ENCODE results near the gene MRTFA.

The MRTFA gene

DNA sequence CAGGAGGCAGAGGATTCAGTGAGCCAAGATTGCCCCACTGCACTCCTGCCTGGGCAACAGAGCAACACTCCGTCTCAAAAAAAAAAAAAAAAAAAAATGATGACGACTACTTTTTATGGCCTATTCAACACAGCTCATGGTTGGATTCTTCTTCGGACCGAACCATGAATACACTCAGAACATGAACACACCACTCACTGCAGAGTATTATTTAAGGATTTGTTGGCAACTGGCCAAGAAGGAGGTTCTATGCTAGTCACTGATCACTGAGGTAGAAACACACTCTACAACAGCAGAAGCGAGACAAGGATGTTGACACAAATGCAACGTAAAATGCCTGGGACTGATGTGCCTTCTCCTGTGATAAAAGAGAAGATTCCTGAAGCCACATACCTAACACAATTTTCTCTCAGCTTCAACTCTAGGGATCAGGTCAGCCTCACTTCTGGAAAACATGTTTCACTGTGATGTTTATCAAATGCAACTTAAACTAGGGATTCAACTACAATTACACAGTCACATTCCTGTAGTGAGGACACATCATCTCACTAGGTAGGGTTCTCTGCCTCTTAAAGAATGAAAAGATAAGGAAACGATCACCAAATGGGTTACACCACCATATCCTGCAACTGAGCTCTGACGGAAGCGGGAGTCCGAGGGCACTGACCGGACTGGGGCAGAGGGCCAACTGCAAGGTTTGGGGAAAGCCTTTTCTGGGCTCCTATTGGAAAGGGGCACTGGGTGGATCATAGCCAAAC lies 183.6 kb downstream of the MRTFA start:
- ChIA-PET POLR2A (no interaction called here), CTCF (interaction anchor here (1.6 to 3.7 kb wide), 4 partner anchors 10 to 36 kb away, joined by 5 to 24 read pairs (median 7); no protein-coding TSS in a partner anchor)
- DNase-seq (ENCODE audit: extremely low spot score) = no peak
- TF ChIP-seq, protein P1, sequence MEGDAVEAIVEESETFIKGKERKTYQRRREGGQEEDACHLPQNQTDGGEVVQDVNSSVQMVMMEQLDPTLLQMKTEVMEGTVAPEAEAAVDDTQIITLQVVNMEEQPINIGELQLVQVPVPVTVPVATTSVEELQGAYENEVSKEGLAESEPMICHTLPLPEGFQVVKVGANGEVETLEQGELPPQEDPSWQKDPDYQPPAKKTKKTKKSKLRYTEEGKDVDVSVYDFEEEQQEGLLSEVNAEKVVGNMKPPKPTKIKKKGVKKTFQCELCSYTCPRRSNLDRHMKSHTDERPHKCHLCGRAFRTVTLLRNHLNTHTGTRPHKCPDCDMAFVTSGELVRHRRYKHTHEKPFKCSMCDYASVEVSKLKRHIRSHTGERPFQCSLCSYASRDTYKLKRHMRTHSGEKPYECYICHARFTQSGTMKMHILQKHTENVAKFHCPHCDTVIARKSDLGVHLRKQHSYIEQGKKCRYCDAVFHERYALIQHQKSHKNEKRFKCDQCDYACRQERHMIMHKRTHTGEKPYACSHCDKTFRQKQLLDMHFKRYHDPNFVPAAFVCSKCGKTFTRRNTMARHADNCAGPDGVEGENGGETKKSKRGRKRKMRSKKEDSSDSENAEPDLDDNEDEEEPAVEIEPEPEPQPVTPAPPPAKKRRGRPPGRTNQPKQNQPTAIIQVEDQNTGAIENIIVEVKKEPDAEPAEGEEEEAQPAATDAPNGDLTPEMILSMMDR (IDR thresholded peaks at IDR 0.05; ENCODE audit: control extremely low read depth, extremely low read depth, low read depth, missing control alignments) = no peak

DNA sequence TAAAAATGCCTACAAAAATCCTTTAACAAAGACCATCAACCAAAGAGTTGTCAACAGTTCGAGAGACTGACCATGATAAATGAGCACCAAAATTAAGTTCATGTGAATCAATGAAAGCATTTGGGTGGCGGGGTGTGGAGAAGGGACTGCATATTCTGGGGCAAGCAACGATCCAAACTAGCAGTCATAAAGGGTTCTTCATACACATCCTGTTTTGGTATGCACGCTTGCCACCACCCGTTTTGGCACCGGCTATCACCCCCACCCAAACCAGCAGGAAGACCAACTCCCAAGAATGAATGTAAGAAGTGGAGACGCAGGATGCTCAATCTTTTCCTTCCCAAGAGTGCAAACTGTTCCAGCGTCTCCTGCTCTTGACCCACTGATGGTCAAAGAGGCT lies 185.3 kb downstream of the MRTFA start:
- ChIA-PET CTCF (interaction anchor here (0.7 to 3.7 kb wide), 4 partner anchors 9 to 37 kb away, joined by 5 to 24 read pairs (median 6); no protein-coding TSS in a partner anchor), POLR2A (no interaction called here)
- TF ChIP-seq, protein P1 (IDR thresholded peaks at IDR 0.05; ENCODE audit: control extremely low read depth, extremely low read depth, low read depth, missing control alignments) = no peak
- DNase-seq (ENCODE audit: extremely low spot score) = no peak

DNA sequence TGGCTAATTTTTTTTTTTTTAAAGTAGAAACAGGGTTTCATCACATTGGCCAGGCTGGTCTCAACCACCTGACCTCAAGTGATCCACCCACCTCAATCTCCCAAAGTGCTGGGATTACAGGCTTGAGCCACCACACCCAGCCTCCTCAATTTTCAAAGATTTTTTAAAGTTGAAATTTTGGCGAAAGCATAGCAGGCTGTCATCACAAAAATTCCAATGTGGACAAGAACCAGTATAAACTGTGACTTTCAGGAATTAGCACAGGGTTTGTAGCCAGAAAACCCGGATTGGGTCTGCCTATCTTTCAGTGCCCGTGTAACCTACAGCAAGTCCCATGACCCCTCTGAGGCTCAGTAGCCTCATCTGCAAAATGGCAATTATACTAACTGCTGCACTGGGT lies 185.9 kb downstream of the MRTFA start:
- CTCF ChIA-PET = interaction anchor here (0.7 to 3.3 kb wide), 4 partner anchors 8 to 37 kb away, joined by 5 to 27 read pairs (median 6); no protein-coding TSS in a partner anchor
- TF ChIP-seq, protein P1 (IDR thresholded peaks at IDR 0.05; ENCODE audit: control extremely low read depth, extremely low read depth, low read depth, missing control alignments) = no peak
- POLR2A ChIA-PET = no interaction called here
- no peak for DNase-seq (ENCODE audit: extremely low spot score)

DNA sequence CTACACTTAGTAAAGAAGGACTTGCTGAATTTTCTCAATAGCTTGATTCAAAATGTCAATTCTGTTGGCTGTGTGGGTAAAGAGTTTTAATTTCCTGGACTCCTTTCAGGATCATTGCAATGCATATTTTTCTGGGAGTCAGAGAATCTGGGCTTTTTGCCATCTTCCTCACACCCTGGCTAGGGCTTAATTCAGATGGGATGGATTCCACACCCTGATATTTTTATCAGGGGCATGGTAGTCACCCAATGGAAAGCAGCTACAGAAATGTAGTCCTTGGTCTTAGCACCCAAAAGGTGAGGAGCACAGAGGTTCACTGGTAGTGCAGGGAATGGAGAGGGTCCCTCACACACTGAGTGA lies 186.9 kb downstream of the MRTFA start:
- ChIA-PET CTCF (interaction anchor here (1.0 to 3.3 kb wide), 2 partner anchors 13 to 25 kb away, joined by 3 to 27 read pairs; no protein-coding TSS in a partner anchor), POLR2A (no interaction called here)
- TF ChIP-seq, protein P1 (IDR thresholded peaks at IDR 0.05; ENCODE audit: control extremely low read depth, extremely low read depth, low read depth, missing control alignments) = no peak
- no peak for DNase-seq (ENCODE audit: extremely low spot score)

DNA sequence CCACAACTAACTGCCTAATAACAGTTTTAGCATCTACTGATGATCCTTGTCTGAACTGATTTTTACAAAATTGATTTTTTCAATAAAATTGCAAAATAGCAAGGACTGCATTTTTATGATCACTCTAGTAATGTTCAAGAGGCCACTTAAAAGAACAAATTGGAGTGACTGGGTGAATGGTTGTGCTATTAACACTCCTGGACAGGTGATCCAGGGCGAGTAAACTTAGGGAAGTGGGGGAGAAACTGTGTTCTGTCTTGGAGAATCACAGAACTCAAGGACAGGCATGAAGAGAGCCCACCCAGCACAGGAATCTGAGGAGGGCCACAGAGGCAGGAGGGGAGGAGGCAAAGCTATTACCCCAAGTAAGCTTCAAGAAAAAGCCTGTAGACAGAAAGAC lies 190.3 kb downstream of the MRTFA start:
- no peak for DNase-seq (ENCODE audit: extremely low spot score)
- CTCF ChIA-PET = interaction anchor here (1.1 to 2.6 kb wide), 2 partner anchors 10 to 11 kb away, joined by 4 to 19 read pairs; no protein-coding TSS in a partner anchor
- TF ChIP-seq, protein P1 (IDR thresholded peaks at IDR 0.05; ENCODE audit: control extremely low read depth, extremely low read depth, low read depth, missing control alignments) = no peak
- POLR2A ChIA-PET = no interaction called here

DNA sequence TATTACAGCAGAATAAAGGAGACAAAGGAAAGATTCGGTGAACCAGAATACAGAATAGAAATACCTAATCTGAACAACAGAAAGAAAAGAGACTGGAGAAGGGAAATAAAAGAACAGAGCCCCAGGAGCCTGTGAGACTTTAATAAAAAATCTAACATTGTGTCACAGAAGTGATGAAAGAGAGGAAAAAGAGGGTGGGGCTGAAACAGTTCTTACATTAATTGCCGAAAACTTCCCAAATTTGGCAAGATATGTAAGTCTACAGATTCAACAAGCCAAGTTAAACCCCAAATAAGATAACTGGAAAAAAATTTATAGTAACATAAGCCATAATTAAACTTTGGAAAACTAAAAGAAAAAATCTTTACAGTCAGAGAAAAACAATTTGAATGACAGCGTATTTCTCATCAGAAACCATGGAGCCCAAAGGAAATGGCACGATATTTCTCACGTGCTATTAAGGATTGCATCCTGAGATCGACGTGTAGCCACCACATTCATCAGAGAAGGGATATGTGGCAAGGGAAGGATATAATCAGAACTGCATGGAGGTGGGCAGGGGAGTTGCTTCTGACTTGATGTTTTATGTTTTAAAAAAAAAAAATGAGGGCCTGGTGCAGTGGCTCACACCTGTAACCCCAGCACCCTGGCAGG lies 192.2 kb downstream of the MRTFA start:
- no peak for DNase-seq (ENCODE audit: extremely low spot score)
- TF ChIP-seq, protein P1 (IDR thresholded peaks at IDR 0.05; ENCODE audit: control extremely low read depth, extremely low read depth, low read depth, missing control alignments) = no peak
- ChIA-PET CTCF (interaction anchor here (1.6 to 2.6 kb wide), 3 partner anchors 8 to 207 kb away, joined by 5 to 19 read pairs (median 6); no protein-coding TSS in a partner anchor), POLR2A (no interaction called here)

Data from GM10248 (cell line).